Skeletal muscle tissue (tissue), 4 donors: Measurements from ENCODE around the gene DLK2. TPM values are rescaled to one million over a fixed set of nuclear protein-coding genes. Genes with fewer than 3 reads are reported as not detected.
"Not testable (repeated sequence)": the region's sequence is repeated elsewhere in the genome, so short reads cannot be mapped to it uniquely, and the experiment has no call there.

Source experiments
- H3K27ac ChIP-seq: one replicate; pipeline ENCODE4 v1.7.0; 2013; ENCODE audit warnings: mild to moderate bottlenecking, low read depth, low read length, inconsistent platforms
- H3K27me3 ChIP-seq, 3 donors: one replicate each; pipeline ENCODE4 v1.7.0; 2013; ENCODE audit warnings: low read length in 3 of 3; ENCODE audit not compliant: control insufficient read depth in 3 of 3, insufficient read depth in 3 of 3
- H3K36me3 ChIP-seq, 3 donors: one replicate each; pipeline ENCODE4 v1.7.0; 2013; ENCODE audit warnings: low read length in 3 of 3; ENCODE audit not compliant: control insufficient read depth in 3 of 3, insufficient read depth in 3 of 3
- H3K4me1 ChIP-seq, 3 donors: one replicate each; pipeline ENCODE4 v1.7.0; 2013; ENCODE audit warnings: low read length in 3 of 3, mild to moderate bottlenecking in 3 of 3; ENCODE audit not compliant: control insufficient read depth in 3 of 3, insufficient read depth in 3 of 3
- H3K4me3 ChIP-seq, 3 donors: one replicate each; pipeline ENCODE4 v1.7.0; 2013; ENCODE audit warnings: low read length in 3 of 3
- H3K9ac ChIP-seq, 3 donors: one replicate each; pipeline ENCODE4 v1.7.0; 2013; ENCODE audit warnings: low read length in 3 of 3, mild to moderate bottlenecking in 3 of 3, moderate library complexity in 2 of 3, low read depth in 1 of 3
- H3K9me3 ChIP-seq, 3 donors: one replicate each; pipeline ENCODE4 v1.7.0; 2013; ENCODE audit warnings: low read length in 3 of 3; ENCODE audit not compliant: control insufficient read depth in 3 of 3
- total RNA-seq: library from RNA; depleted of rRNA; stranded (reverse); fragments of >200 nt; gene quantifications from one replicate; pipeline ENCODE4 v1.2.3, GENCODE V29; 2014
- donor health status: Osteomylitis.

Gene DLK2
- total RNA-seq, 1 donor from 2014 or later: 1.6 TPM

DNA sequence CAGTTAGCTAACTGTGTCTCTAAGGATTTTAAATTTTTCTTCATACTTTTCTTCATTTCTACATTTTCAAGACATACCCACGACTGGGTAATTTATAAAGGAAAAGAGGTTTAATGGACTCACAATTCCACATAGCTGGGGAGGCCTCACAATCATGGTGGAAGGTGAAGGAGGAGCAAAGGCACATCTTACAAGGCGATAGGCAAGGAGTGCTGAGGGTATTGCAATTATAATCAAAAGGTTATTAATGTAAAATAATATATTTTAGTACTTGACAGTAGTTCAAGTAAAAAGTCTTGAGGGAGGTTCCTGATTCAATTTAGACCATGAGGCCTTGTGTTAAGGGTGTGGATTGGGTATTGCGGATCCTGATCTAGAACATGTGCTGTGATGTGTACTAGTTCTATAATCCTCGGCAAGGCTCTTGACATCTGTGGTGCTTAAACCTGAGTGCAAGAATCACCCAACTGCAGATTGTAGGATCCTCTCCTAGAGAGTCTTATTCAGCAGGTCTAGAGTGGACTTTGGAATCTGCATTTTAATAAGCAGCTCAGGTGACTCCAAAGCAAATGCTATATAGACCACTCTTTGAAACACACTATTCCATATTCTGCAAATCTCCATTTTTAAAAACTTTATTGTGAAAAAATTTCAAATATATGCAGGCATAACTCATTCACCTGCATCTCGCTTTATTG, 35.2 kb downstream of the DLK2 start:
- Histone ChIP-seq H3K36me3 (no peaks in the 10 kb centered on the region), H3K27ac (no peak overlapping the region), H3K4me3 (no peak overlapping the region), H3K4me1 (no peaks in the 10 kb centered on the region), H3K27me3 (peaks cover 0 to 5% (median 0%) of the 10 kb centered on the region in 3 donors), H3K9ac (no peak overlapping the region), H3K9me3 (no peaks in the 10 kb centered on the region)

DNA sequence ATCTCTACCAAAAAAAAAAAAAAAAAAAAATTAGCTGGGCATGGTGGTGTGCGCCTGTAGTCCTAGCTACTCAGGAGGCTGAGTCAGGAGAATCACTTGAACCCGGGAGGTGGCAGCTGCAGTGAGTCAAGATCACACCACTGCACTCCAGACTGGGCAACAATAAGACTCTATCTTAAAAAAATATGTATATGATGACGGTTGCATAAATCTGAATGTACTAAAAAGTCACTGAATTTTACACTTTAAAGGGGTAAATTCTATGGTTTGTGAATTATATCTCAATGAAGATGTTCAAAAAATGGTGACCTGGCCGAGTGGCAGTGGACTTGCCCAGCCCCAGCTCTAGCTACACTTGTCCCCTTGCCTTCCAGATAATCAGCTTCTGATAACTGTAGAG, 38.4 kb downstream of the DLK2 start:
- no peak overlapping the region for H3K9ac ChIP-seq
- no peak overlapping the region for H3K27ac ChIP-seq
- no peaks in the 10 kb centered on the region for H3K36me3 ChIP-seq
- H3K4me1 ChIP-seq: no peaks in the 10 kb centered on the region
- H3K9me3 ChIP-seq: no peaks in the 10 kb centered on the region
- H3K27me3 ChIP-seq: peaks cover 5 to 6% (median 6%) of the 10 kb centered on the region in 3 donors
- H3K4me3 ChIP-seq: no peak overlapping the region

DNA sequence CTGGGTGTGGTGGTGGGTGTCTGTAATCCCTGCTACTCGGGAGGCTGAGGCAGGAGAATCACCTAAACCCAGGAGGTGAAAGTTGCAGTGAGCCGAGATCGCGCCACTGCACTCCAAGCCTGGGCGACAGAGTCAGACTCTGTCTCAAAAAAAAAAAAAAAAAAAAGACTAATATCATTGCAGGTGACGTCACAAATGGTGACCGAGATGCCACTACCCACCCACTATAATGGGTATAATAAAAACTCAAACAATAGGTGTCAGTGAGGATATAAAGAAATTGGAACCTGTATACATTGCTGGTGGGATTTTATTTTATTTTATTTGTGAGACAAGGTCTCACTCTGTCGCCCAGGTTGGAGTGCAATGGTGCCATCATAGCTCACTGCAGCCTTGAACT, 40.1 kb downstream of the DLK2 start:
- H3K4me1 ChIP-seq, H3K4me3 ChIP-seq, H3K36me3 ChIP-seq, H3K27ac ChIP-seq, H3K9ac ChIP-seq, H3K9me3 ChIP-seq, H3K27me3 ChIP-seq: not testable (repeated sequence)

DNA sequence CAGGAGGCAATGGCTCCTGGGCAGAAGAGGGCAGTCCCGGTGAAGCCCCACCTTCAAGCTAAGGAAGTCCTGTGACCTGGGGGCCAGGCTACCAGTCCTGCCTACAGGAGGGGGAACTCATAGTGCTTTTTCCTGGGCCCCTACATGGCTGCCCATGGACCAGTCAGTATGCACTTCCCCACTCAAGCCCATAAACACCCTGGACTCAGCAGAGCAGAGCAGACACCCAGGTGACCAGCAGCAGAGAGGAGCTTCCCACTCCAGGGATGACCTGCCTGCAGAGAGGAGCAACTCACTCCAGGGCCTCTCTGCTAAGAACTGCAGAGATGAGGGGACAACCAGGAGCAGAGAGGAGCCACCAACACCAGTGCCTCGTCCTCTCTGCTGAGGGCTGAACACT, 42.3 kb downstream of the DLK2 start:
- no peak overlapping the region for H3K4me3 ChIP-seq
- H3K9me3 ChIP-seq: no peaks in the 10 kb centered on the region
- H3K27me3 ChIP-seq: peaks cover 5 to 9% (median 6%) of the 10 kb centered on the region in 3 donors
- H3K27ac ChIP-seq: no peak overlapping the region
- H3K4me1 ChIP-seq: no peaks in the 10 kb centered on the region
- no peaks in the 10 kb centered on the region for H3K36me3 ChIP-seq
- H3K9ac ChIP-seq: no peak overlapping the region

DNA sequence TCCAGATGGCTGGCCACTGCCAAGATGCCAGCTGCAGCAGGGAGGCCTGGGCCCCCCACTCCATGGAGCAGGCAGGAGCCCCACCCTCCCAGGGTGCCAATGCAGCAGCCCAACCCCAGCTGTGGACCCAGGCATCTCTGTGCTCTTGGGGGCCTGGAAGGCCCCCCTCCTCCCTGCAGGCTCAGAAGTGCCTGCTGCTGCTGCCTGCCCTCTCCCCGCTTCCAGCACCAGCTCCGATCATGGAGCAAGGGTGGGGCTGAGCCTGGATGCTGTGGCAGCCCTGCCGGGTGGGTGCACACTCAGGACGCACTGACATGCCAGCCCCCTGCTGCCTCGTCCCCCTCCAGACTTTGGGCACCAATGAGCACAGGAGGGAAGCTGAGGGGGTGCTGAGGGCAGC, 42.8 kb downstream of the DLK2 start:
- H3K4me1 ChIP-seq: no peaks in the 10 kb centered on the region
- H3K27me3 ChIP-seq: peaks cover 5 to 10% (median 6%) of the 10 kb centered on the region in 3 donors
- no peaks in the 10 kb centered on the region for H3K9me3 ChIP-seq
- H3K27ac ChIP-seq: no peak overlapping the region
- no peak overlapping the region for H3K9ac ChIP-seq
- no peak overlapping the region for H3K4me3 ChIP-seq
- H3K36me3 ChIP-seq: no peaks in the 10 kb centered on the region

DNA sequence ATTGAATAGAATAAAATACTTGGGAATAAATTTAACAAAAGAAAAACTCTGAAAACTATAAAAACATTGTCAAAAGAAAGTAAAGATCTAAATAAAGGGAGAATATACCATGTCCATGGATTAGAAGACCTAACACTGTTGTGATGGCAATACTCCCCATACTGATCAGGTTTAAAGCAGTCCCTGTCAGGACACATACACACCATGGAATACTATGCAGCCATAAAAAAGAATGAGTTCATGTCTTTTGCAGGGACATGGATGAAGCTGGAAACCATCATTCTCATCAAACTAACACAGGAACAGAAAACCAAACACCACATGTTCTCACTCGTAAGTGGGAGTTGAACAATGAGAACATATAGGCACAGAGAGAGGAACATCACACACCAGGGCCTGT, 44.6 kb downstream of the DLK2 start:
- H3K4me3 ChIP-seq, H3K36me3 ChIP-seq, H3K27me3 ChIP-seq, H3K4me1 ChIP-seq, H3K9ac ChIP-seq, H3K9me3 ChIP-seq, H3K27ac ChIP-seq: not testable (repeated sequence)

DNA sequence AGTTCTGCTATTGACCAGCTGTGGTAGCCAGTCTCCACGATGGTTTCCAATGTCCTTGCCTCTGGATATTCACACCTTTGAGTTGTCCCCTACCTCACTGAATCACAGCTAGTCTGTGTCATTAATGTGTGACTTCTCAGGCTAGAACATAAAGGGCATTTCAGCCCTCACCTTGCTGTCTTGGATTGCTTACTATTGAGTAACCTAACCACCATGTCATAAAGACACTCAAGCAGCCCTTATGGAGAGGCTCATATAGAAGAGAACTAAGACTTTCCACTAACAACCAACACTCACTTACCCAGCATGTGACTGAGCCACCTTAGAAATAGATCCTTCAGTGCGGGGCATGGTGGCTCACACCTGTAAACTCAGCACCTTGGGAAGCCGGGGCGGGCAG, 47.1 kb downstream of the DLK2 start:
- Histone ChIP-seq H3K9me3 (no peaks in the 10 kb centered on the region), H3K27ac (no peak overlapping the region), H3K9ac (no peak overlapping the region), H3K4me1 (no peaks in the 10 kb centered on the region), H3K4me3 (no peak overlapping the region), H3K36me3 (no peaks in the 10 kb centered on the region), H3K27me3 (peaks cover 4 to 7% (median 5%) of the 10 kb centered on the region in 3 donors)

DNA sequence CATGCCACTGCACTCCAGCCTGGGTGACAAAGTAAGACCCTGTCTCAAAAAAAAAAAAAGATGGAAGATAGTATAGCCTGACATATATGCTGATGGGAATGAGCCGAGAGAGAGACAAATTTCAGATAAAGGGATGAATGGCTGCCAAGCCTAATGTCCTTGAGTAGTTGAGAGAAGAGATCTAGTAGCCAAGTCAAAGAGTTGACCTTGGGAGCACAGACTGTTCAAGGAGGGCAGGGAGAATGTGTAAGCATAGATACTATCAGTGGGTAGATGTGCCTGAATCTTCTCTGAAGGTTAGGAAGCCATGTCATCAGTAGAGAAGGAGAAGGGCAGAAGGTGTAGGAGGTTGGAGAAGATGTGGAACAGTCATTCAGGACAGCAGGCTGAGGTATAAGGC, 48.1 kb downstream of the DLK2 start:
- no peaks in the 10 kb centered on the region for H3K36me3 ChIP-seq
- H3K4me1 ChIP-seq: no peaks in the 10 kb centered on the region
- no peak overlapping the region for H3K9ac ChIP-seq
- no peaks in the 10 kb centered on the region for H3K9me3 ChIP-seq
- H3K27ac ChIP-seq: no peak overlapping the region
- H3K4me3 ChIP-seq: no peak overlapping the region
- H3K27me3 ChIP-seq: peaks cover 0 to 4% (median 4%) of the 10 kb centered on the region in 3 donors

DNA sequence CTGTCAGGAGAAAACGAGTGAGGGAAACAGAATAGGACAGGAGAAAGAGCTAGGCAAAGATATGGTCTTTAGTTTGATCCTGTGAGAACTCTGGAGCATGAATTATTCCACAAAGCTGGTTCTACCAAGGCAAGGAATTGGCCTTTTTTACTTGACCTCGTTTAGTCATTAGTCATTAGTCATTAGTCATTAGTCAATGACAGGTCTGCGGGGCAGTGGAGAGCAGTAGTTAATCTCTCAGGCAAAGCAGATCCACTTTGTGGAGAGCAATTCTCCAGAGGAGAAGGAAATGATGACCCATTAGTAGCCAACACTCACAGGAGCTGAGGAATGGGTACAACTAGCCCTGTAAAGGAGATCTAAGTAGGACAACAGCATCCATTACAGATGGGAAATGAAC, 50.0 kb downstream of the DLK2 start:
- Histone ChIP-seq H3K36me3 (no peaks in the 10 kb centered on the region), H3K27ac (no peak overlapping the region), H3K9ac (no peak overlapping the region), H3K4me3 (no peak overlapping the region), H3K4me1 (no peaks in the 10 kb centered on the region), H3K9me3 (no peaks in the 10 kb centered on the region), H3K27me3 (peaks cover 0 to 4% (median 4%) of the 10 kb centered on the region in 3 donors)

DNA sequence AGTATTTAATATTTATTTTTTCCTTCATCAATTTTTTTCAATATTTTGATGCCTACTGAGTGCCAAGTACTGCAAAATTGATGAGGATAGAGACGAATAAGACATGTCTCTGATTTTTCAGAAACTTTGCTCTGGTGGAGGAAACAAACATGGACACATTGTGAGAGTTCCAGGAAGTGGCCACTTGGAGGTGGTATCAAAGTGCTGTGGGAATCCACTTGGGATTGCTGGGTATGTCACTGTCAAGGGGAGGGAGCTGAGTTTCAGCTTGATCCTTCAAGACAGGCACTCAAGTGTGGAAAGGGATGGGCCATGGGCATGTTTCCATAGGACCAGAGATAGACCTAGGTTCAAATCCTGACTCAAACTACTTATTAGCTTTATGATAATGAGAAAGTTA, 52.5 kb downstream of the DLK2 start:
- Histone ChIP-seq H3K4me1 (no peaks in the 10 kb centered on the region), H3K27me3 (peaks cover 0 to 4% (median 0%) of the 10 kb centered on the region in 3 donors), H3K36me3 (no peaks in the 10 kb centered on the region), H3K9ac (no peak overlapping the region), H3K27ac (no peak overlapping the region), H3K9me3 (no peaks in the 10 kb centered on the region), H3K4me3 (no peak overlapping the region)
